ENCODE measurements around the gene C2.

Gene C2

GRCh38 chr6:31911826-31912585, 15.5 kb upstream of the C2 start:
- no peak overlapping the region for H2AFZ ChIP-seq
- no peaks in the 10 kb centered on the region for H3K27me3 ChIP-seq (ENCODE audit: control insufficient read depth, insufficient read depth, low read length)
- no peak overlapping the region for H3K27ac ChIP-seq
- no peak for TF ChIP-seq CTCF (IDR thresholded peaks at IDR 0.05)
- no peak overlapping the region for H3K9ac ChIP-seq
- no peaks in the 10 kb centered on the region for H3K36me3 ChIP-seq (ENCODE audit: control insufficient read depth, insufficient read depth, low read length)
- no peaks in the 10 kb centered on the region for H3K4me1 ChIP-seq
- no peak overlapping the region for H3K4me2 ChIP-seq (ENCODE audit: low read length)
- no peaks in the 10 kb centered on the region for H3K9me3 ChIP-seq (ENCODE audit: control insufficient read depth, low read length)
- no peaks in the 10 kb centered on the region for H3K79me2 ChIP-seq
- no peak overlapping the region for H3K4me3 ChIP-seq (ENCODE audit: low read depth, low read length)

GRCh38 chr6:31915351-31915750, 12.2 kb upstream of the C2 start:
- Histone ChIP-seq H3K27me3 (ENCODE audit: control insufficient read depth, insufficient read depth, low read length) (no peaks in the 10 kb centered on the region), H3K79me2 (no peaks in the 10 kb centered on the region), H3K4me1 (no peaks in the 10 kb centered on the region), H3K4me3 (ENCODE audit: low read depth, low read length) (no peak overlapping the region), H3K9me3 (ENCODE audit: control insufficient read depth, low read length) (no peaks in the 10 kb centered on the region), H3K36me3 (ENCODE audit: control insufficient read depth, insufficient read depth, low read length) (no peaks in the 10 kb centered on the region), H2AFZ (no peak overlapping the region), H3K4me2 (ENCODE audit: low read length) (no peak overlapping the region), H3K27ac (no peak overlapping the region), H3K9ac (no peak overlapping the region)
- no peak for TF ChIP-seq CTCF (IDR thresholded peaks at IDR 0.05)

- Histone ChIP-seq H3K27me3 (ENCODE audit: control insufficient read depth, insufficient read depth, low read length) (no peaks in the 10 kb centered on the region), H3K4me1 (no peaks in the 10 kb centered on the region), H3K9ac (no peak overlapping the region), H3K9me3 (ENCODE audit: control insufficient read depth, low read length) (no peaks in the 10 kb centered on the region), H3K79me2 (no peaks in the 10 kb centered on the region), H2AFZ (no peak overlapping the region), H3K4me3 (ENCODE audit: low read depth, low read length) (no peak overlapping the region), H3K27ac (no peak overlapping the region), H3K4me2 (ENCODE audit: low read length) (no peak overlapping the region), H3K36me3 (ENCODE audit: control insufficient read depth, insufficient read depth, low read length) (no peaks in the 10 kb centered on the region)
- no peak for TF ChIP-seq CTCF (IDR thresholded peaks at IDR 0.05)
These were observed 11.8 kb upstream of the C2 start for GRCh38 chr6:31915756-31916155.

GRCh38 chr6:31918069-31918720, 9.3 kb upstream of the C2 start:
- H3K4me2 ChIP-seq (ENCODE audit: low read length), result no peak overlapping the region
- H3K9ac ChIP-seq, result no peak overlapping the region
- no peaks in the 10 kb centered on the region for H3K9me3 ChIP-seq (ENCODE audit: control insufficient read depth, low read length)
- H2AFZ ChIP-seq, result no peak overlapping the region
- no peak overlapping the region for H3K27ac ChIP-seq
- no peaks in the 10 kb centered on the region for H3K79me2 ChIP-seq
- no peaks in the 10 kb centered on the region for H3K4me1 ChIP-seq
- TF ChIP-seq CTCF (IDR thresholded peaks at IDR 0.05), result no peak
- no peak overlapping the region for H3K4me3 ChIP-seq (ENCODE audit: low read depth, low read length)
- H3K27me3 ChIP-seq (ENCODE audit: control insufficient read depth, insufficient read depth, low read length), result no peaks in the 10 kb centered on the region
- no peaks in the 10 kb centered on the region for H3K36me3 ChIP-seq (ENCODE audit: control insufficient read depth, insufficient read depth, low read length)

Data from parathyroid adenoma (tissue), 2 donors.